Stromal cell of bone marrow (primary cell): ENCODE results near the gene NGEF.
"Not testable (repeated sequence)": the region's sequence is repeated elsewhere in the genome, so short reads cannot be mapped to it uniquely, and the experiment has no call there.

Source experiments
- DNase-seq: peaks from one replicate; pipeline ENCODE4 v3.0.0-alpha.2; 2012; ENCODE audit warnings: low read depth

The NGEF gene

GRCh38 chr2:232927793-232928550 lies 85.1 kb downstream of the NGEF start:
- no peak for DNase-seq

- no peak for DNase-seq
Observed at GRCh38 chr2:232927032-232927792, 85.8 kb downstream of the NGEF start.

GRCh38 chr2:232926431-232926939 lies 86.6 kb downstream of the NGEF start:
- DNase-seq, result no peak

- no peak for DNase-seq
Observed at GRCh38 chr2:232925821-232926156, 87.3 kb downstream of the NGEF start.

- DNase-seq, result no peak
Observed at GRCh38 chr2:232925153-232925820, 87.8 kb downstream of the NGEF start.

- no peak for DNase-seq
Observed at GRCh38 chr2:232924433-232924832, 88.6 kb downstream of the NGEF start.

- no peak for DNase-seq
Observed at GRCh38 chr2:232920760-232921159, 92.3 kb downstream of the NGEF start.

- no peak for DNase-seq
Observed at GRCh38 chr2:232920055-232920454, 93.0 kb downstream of the NGEF start.

GRCh38 chr2:232919141-232919540 lies 93.9 kb downstream of the NGEF start:
- no peak for DNase-seq

- no peak for DNase-seq
Observed at GRCh38 chr2:232913903-232914302, 99.2 kb downstream of the NGEF start.

- no peak for DNase-seq
Observed at GRCh38 chr2:232911712-232912277, 101.3 kb downstream of the NGEF start.

- DNase-seq, result no peak
Observed at GRCh38 chr2:232910376-232910775, 102.7 kb downstream of the NGEF start.

GRCh38 chr2:232908695-232909094 lies 104.4 kb downstream of the NGEF start:
- no peak for DNase-seq

GRCh38 chr2:232907718-232908085 lies 105.4 kb downstream of the NGEF start:
- not testable (repeated sequence) for DNase-seq

GRCh38 chr2:232906867-232907717 lies 106.0 kb downstream of the NGEF start:
- not testable (repeated sequence) for DNase-seq

GRCh38 chr2:232903989-232904388 lies 109.1 kb downstream of the NGEF start:
- DNase-seq, result no peak

GRCh38 chr2:232901736-232902578 lies 111.1 kb downstream of the NGEF start:
- peak; percentile 83 for DNase-seq

GRCh38 chr2:232900811-232901735 lies 112.0 kb downstream of the NGEF start:
- no peak for DNase-seq
